Measurements from ENCODE around the gene SOX2. TPM values are rescaled to one million over a fixed set of nuclear protein-coding genes. Genes with fewer than 3 reads are reported as not detected.

Gene SOX2
- total RNA-seq, 1 donor from 2014 or later = 10.4 TPM

DNA sequence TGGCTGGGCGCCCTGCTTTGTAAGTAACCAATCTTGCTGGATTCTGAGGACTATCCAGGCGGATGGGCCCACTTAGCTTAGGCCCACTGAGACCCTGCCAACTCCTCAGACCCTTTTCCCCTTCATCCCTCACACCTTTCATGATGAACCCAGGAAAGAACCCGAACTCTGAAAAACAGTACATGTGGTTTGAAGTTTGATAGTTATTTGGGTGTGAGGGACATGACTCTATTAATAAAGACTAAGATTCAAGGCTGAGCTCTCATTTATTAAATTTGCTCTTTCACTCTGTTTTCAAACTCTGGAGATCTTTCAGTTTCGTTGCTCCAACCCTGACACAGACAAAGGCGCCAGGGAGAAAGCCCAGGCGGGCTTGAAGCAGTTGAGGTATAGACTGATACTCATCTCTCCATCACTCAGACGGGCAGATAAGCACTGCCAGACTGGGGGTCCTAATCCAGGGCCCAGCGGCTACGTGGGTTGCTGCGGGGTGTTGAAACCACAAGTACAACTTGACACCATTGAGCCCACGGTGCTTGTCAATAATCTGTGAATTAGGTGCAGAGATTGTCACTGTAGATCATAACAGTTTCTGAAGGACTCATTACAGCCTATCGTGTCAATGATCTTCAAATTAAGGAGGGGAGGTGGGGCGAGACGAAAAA lies 7.2 kb upstream of the SOX2 start:
- no peak for DNase-seq

DNA sequence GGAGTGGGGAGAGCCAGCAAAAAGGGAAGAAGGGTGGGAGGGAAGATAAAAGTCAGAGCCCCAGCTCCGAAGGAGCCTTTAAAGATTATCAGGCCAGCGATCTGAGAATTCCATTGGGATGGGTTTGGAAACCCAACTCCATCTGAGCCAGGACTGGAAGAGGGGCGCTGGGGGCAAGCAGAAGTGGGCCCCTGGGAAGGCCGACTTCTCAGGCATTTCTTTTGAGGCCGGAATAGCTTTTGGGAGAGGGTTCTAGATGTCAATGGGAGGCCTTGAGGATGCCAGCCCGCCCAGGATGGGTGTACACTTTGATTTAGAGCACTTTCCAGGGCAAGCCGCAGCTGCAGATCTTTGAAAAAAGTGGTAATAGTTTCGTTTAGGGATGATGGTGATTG lies 6.6 kb upstream of the SOX2 start:
- DNase-seq = no peak

DNA sequence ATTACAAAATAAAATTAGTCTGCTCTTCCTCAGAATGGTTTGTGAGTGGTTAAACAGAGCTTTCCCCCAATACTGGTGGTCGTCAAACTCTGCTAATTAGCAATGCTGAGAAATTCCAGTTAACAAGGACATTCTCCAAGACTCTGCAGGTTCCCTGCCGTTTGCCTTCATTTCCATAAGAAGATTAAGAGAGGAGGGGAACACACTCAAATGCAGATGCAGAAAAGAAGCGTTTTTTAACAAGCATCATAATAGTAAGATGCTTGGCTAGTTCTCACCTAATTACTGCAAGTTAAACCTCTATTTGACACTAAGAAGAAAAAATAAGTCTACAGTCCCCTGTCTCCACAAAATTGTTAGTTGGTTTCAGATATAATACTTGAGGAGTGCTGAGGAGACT lies 3.7 kb upstream of the SOX2 start:
- DNase-seq = no peak

DNA sequence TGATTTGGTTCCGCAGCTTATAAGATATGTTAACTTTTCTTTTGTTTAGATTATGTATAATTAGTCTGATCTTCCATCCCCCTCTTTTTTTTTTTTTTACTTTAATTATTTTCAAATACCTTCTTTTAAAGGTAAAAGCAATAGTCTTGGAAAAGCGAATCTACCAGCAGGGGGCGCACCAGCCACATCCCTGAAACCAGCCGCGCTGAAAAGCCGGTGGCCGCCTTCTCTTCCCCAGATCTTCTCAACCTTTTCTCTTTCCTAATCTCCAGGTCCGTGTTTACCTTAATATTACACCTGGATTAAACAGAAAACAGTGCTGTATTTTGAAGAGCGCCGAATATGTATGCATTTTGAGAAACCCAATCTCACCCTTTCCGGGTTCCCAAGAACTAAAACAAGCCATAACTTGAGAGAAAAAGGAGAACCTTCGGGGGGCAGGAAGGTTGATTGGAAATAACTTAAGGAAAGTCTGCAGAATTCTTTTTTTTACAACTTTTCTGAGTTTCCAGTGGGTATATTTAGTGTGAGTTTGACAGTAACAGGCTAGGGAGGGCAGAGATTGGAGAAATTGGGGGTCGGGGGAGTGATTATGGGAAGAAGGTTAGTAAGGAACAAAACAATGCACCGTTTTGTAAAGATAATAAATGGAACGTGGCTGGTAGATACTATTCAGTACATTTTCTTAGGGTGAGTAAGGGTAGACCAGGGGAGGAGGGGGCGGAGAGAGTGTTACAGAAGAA lies 2.0 kb upstream of the SOX2 start:
- peak; percentile 91 for DNase-seq

DNA sequence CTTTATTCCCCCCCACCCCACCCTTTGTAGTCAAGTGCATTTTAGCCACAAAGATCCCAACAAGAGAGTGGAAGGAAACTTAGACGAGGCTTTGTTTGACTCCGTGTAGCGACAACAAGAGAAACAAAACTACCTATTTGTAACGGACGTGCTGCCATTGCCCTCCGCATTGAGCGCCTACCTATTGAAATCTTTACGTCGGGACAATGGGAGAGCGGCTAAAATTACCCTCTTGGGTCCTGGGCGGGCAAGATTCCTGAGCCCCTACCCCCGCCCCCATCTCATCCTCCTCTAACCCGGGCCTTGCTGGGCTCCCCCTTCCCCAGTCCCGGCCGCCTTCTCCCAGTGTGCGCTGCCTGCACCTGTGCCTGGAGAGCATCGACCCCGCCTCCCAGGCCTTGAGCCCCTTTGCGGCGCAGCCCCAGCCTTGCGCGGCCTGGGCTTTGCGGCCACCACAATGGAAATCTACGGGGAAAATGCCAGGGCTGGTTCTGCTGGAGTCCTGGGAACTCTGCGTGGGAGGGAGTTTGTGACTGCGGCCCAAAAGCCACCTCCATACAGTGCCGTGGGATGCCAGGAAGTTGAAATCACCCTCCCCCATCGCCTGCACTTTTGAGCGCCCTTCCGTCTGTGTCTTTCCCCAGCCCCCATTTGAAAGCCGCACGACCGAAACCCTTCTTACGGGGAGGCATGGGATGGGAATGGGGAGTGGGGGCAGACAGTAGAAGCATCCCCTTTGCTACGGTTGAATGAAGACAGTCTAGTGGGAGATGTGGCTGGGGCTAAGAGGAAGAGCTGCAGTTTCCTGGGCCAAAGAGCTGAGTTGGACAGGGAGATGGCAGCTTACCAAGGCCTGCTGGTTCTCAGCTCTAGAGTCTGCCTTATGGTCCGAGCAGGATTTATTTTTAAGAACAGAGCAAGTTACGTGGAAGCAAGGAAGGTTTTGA lies 1.1 kb upstream of the SOX2 start:
- no peak for DNase-seq

DNA sequence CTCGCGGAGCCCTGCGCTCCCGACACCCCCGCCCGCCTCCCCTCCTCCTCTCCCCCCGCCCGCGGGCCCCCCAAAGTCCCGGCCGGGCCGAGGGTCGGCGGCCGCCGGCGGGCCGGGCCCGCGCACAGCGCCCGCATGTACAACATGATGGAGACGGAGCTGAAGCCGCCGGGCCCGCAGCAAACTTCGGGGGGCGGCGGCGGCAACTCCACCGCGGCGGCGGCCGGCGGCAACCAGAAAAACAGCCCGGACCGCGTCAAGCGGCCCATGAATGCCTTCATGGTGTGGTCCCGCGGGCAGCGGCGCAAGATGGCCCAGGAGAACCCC lies 464 bp downstream of the SOX2 start:
- no peak for DNase-seq

DNA sequence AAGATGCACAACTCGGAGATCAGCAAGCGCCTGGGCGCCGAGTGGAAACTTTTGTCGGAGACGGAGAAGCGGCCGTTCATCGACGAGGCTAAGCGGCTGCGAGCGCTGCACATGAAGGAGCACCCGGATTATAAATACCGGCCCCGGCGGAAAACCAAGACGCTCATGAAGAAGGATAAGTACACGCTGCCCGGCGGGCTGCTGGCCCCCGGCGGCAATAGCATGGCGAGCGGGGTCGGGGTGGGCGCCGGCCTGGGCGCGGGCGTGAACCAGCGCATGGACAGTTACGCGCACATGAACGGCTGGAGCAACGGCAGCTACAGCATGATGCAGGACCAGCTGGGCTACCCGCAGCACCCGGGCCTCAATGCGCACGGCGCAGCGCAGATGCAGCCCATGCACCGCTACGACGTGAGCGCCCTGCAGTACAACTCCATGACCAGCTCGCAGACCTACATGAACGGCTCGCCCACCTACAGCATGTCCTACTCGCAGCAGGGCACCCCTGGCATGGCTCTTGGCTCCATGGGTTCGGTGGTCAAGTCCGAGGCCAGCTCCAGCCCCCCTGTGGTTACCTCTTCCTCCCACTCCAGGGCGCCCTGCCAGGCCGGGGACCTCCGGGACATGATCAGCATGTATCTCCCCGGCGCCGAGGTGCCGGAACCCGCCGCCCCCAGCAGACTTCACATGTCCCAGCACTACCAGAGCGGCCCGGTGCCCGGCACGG lies 991 bp downstream of the SOX2 start:
- peak; percentile 44 for DNase-seq

DNA sequence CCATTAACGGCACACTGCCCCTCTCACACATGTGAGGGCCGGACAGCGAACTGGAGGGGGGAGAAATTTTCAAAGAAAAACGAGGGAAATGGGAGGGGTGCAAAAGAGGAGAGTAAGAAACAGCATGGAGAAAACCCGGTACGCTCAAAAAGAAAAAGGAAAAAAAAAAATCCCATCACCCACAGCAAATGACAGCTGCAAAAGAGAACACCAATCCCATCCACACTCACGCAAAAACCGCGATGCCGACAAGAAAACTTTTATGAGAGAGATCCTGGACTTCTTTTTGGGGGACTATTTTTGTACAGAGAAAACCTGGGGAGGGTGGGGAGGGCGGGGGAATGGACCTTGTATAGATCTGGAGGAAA lies 1.5 kb downstream of the SOX2 start:
- no peak for DNase-seq

DNA sequence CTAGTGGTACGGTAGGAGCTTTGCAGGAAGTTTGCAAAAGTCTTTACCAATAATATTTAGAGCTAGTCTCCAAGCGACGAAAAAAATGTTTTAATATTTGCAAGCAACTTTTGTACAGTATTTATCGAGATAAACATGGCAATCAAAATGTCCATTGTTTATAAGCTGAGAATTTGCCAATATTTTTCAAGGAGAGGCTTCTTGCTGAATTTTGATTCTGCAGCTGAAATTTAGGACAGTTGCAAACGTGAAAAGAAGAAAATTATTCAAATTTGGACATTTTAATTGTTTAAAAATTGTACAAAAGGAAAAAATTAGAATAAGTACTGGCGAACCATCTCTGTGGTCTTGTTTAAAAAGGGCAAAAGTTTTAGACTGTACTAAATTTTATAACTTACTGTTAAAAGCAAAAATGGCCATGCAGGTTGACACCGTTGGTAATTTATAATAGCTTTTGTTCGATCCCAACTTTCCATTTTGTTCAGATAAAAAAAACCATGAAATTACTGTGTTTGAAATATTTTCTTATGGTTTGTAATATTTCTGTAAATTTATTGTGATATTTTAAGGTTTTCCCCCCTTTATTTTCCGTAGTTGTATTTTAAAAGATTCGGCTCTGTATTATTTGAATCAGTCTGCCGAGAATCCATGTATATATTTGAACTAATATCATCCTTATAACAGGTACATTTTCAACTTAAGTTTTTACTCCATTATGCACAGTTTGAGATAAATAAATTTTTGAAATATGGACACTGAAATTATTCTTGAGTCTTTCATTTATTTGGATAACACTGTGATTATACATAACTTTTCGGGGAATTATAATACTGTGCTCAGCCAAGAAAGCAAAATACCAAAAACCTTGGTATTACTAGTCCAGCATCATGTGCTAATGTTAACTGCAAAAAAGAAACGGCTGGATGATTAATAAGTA lies 2.2 kb downstream of the SOX2 start:
- DNase-seq = peak; percentile 44

DNA sequence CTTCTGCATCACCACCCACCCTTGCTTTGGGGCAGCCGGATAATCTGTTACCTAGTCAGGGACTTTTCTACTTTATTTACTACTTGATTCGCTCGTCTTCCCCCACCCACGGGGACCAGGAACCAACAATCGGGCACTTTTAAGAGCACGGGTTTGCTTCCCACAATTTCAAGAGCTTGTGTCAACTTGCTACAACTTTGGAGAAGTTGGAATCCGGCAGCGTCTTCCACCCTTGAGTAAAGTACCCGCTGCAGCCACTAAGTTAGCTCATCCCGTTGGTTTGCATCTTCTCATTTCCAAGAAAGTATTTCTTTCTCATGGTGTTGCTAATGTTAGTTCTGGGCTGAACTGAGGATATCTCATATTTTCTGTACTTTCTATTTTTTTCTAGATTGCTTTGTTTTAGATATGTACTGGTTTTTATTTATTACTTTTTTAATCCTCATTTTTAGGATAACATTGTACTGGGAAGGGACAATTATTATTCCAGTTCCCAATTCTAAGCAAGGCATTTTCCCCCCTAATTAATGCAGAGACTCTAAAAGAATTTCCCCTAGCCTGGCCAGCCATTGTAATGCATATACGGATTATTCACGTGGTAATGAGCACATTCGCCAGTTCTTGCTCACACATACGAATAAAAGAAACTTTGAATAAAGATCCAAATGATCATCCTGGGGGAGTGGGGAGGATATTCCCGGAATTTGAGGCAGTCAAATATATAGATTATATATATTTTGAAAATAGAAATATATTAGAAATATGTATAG lies 4.0 kb downstream of the SOX2 start:
- DNase-seq = peak; percentile 48

DNA sequence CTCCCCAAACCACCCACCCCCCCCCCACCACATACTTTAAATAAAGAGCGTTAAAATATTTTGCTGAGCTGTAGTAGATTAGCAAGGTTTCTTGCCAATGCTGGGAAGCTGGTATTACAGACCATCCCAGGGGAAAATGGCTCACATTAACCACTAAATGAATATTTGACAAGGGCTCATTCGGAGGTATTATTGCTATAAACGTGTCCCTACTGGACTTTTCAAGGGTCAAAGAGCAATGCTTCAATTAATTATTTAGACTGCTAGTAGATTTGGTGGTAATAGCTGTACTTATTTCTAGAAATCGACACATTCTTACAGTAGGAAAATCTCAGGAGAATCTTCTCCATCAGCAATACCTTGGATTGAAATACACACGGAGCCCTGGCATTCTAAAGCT lies 5.2 kb downstream of the SOX2 start:
- no peak for DNase-seq

DNA sequence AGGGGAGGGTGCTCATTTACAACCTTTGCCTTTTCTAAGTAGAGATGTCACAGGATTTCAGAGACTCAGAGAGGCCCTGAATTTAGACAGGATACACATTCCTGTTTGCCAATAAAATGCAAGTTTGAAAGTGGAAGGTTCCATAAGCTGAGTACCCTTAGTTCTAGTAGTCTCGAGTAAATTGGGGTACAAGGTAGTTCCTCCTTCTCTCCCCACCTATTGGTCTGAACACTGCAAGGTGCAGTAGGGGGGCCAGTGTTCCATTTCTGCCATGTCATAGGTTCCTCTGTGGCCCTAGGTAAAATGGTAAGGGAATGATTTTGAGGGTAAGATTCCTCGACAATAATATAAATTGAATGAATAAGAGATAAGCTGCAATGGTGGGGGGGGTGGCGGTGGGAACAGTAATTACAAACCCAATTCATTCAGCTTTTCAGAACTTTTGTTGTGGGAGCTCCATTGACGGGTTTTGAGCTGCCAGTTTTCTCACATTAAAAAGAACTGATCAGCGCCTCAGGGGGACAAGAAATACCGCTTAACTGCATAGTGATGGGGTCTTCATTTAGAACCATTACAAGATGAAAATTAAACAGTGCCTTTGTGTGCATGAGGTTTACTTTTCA lies 5.9 kb downstream of the SOX2 start:
- DNase-seq = no peak

DNA sequence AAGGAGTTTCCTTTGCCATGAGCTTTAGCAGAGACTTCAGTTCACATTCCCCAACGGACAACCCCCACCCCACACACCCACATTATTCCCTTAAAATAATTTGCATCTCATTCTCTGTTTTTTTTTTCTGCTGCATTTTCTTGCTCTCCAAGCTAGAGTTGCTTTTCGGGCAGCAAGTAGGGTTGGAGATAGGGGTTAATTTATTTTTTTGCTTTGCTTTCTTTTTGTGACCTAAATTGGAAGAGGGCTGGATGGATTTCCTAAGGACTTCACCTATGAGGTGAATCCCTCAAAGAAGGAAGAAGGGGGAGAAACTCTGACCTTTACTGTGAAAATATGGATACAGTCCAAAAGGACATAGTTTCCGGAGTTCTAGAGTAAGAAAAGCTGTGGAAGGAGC lies 6.6 kb downstream of the SOX2 start:
- no peak for DNase-seq

DNA sequence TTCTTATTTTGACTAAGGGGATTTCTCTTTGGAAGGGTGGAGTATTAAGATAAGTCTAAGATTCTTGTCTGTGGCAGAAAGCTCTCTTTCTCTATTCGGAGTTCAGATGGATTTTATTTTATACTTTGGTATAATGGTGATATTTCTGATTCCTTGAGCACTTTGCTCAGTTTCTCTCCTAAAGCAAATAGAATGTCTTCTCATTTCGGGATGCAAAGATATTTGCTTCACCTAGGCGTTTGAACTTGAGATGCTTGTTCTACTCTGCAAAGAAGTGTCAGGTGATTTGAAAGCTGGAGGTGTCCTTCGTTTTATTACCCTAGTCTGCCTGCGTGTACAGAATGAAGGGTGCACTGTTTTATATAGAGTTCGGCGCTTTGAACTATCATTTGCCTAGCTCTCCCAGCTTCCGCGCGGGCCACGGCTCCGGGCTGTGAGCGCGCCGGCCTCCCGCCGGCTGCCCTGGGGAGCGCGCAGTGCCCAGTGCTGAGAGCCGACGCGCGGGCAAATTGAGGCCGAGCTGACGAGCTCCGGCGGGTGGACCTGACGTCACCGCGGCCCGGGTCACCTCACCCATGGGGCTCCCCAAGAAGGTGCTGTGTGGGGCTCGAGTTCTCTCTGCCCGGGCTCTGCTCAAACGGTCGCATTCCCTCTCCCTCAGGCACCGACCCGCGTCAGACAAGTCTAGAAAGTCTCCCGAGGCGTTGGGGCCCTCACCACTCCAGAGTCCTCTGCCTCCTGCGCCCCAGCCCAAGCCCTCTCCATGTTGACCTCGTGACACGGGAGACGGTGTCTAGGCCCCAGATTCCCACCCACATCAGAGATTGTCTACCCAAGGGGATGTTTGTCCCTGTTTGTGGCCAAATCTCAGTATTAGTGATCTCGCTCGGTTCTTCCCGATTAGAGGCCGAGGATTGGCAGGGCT lies 7.5 kb downstream of the SOX2 start:
- DNase-seq = no peak

DNA sequence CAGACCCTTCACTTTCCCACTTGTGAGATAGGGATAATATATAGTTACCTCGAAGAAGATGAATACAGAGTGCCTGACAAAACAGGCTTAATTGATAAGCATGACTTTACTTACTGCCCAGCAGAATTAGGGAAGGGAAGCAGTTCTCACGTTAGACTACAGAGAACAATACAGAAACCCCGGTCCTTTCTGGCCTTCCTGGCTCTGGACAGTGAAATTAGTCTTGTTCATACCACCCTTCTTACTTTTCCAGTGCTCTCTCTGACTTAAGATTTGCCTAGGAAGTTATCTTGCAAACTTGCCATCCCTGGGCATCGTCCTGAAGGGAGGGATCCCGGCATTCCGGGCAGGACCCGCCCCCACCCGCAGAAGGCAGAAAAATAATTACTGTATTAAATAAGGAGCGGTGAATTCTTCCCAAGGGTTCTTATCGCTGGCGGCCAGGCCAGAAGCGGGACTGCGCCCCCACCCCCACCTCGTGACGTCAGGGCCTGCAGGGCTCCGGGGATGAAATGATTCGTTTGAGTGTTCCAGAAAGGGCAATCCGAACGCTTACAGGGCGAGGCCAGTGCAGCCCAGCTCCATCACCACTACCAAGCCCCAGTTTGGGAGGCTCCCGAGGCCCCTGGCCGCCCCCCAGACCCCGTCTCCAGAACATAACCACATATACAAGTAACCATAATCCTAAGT lies 8.4 kb downstream of the SOX2 start:
- DNase-seq = no peak

DNA sequence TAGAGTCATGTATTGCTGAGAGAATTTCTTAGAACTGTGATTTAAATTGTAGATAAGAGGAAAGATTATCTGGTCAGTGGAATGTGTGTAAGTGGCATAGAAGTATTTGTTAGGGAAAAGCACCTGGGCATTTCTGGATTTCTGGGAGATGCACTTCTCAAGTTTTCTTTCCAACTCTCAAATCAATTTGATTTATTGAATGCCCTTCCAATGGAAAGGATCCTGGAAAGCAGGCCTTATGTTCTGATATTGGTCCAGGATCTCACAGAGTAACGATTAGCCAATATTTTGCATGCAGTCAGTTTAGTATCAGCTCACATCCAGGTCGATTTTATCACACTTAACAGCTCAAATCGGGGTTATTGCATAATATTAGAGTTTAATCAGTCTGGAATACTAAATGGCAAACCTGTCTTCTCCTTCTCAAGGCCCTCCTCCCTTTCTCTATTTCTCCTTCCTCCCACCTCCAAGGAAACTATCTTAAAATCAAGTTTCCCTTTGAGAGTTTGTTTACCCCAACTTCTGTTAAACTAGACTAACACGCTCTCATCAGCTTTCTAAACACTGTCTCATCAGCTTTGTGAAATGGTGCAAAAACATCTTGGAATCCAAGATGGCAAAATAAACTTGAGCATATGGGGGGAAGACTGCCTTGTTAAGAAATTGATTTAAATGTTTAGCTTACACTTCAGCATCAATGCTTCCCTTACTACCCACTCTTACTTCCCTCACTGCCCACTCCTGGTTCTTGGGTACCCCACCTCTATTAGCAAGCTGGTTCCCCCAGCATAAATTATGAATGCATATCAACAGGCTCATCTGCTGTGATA lies 9.5 kb downstream of the SOX2 start:
- no peak for DNase-seq

DNA sequence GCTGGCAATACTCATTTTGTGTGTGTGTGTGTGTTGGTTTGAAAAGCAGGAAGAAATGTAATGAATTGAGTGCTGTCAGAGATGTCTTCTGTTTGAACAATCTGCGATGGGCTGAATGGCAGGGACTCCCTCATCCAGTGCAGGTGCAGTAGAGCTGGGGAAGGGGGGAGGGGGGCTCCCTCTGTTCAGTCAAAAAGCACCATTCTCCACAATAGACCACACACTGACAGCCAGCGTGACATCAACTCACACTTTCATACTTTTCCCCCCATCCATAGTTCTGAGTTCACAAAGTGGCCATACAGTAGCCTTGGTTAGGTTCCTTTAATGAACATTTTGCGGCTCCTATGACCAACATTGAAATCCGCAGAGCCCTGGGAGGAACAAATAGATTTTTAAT lies 10.4 kb downstream of the SOX2 start:
- no peak for DNase-seq

Measured in tongue (tissue), 2 donors.